8988T (cell line): ENCODE results near the gene HIF3A.
"Not testable (repeated sequence)": the region's sequence is repeated elsewhere in the genome, so short reads cannot be mapped to it uniquely, and the experiment has no call there.

ENCODE experiments used
- DNase-seq: peaks from one replicate; pipeline ENCODE4 v3.0.0; 2011

Gene HIF3A

DNA sequence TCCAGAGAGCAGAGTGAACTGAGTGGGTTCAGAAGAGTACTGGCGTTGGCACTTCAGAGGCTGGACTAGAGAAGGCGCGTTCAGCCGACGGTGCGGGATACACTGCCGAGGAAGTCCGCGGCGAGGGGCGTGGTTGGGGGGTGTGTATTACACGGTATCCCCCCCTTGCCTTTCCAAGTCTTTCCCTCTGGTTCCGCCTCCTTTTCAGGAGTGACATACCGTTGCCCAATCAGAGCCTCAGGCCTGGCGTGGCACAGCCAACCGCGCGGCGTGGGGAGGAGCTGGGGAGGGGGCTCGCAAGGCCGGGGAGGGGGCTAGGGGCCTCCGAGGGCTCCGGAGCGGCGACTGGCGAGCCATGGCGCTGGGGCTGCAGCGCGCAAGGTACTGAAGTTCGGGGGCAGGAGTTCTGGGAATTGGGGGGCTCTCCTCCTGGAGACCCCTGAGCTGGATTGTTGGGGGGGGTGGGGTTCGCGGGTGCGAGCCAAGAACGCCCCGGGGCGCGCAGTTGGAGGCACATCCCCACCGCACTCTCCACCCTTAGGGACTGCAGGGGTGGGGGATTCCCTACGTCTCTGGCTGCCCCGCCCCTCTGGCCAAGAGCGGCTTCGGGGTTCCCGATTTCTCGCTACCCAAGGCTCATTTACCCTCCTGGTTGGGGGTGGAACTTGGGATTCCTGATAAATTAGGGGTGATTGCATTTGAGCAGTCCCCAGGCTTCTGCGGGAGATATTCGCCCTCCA is at the start of gene HIF3A:
HIF3A (plus strand) TSS at position 321 of the 740 bp plus-strand sequence; CDS start at position 356, 35 bp downstream.
- no peak for DNase-seq

DNA sequence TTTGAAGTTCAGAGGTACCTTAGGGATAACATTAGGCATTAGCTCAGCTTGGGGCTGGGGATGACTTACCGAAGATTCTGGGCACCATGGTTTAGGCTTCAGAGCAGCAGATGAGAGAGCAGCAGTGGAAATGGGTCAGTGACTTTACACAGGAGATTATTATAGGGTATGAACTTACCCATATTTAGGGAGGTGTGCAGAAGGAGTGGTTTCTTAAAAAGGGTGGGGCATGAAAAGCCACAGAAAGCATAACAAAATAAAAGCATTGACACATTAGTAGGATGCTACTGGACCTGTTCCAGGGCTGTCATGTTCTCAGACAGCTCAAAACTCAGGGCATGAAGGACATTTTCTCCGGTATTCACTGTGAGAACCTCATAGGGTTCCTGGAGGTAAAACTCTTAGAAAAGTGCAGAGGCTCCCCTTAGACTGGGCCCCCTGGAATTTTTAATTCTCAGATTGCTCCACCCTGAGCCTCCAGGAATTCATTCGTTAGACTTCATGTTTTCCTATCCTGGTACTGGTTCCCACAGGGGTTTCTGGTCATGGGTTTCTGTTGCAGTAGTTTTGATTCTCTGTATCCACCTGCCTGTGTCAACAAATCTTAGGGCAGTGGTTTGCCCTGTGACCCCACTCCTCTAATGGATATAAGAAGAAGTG is 46.6 kb upstream of the HIF3A start:
- no peak for DNase-seq

DNA sequence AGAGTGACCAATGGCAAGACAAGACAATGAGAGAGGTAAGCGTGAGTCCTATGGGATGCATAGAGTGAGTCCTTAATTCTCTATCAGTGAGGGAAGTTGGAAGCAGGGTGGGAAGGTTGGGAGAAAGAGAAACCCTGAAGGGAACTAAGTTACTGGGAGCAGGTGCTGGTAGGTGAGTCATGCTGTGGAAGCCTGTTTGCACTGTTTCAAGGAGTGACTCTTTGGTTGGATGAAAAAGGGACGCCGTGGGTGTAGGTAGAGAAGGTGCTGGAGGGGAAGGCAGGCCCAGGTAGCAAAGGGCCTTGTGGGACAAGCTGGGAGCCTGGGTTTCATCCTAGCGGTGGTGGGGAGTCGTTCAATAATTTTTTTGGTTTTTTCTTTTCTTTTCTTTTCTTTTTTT is 45.4 kb upstream of the HIF3A start:
- no peak for DNase-seq

DNA sequence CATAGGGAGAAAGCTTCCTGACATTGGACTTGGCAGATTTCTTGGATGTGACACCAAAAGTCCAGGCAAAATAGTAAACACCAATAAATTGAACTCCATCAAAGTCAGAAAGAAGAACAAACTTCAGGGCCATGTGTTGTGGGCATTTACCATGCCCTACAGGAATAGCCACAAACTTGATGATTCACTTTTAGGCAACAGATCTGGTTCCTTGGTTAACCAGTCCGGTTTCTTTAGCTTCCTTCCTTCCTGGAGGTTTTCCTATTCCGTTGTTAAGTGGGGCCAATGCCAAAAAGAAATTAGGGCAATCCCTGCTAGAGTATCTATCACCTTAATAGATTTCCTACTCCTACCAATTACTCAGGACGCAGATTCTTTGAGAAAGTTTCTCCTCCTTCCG is 42.1 kb upstream of the HIF3A start:
- no peak for DNase-seq

DNA sequence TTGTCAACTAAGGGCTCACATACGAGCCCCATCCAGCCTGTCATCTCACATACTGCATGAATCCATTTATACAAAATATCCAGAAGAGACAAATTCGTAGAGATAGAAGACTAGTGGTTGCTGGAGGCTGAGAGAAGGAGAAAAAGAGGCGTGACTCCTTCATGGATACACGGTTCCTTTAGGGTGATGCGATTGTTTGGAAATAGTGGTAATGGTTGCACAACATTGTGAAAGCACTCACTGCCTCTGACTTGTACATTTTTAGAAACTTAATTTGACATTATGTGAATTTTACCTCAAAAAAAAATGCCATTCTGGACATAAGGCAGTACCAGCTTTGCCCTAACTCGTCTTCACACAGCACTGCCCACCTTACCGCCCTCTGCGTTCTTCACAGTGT is 40.0 kb upstream of the HIF3A start:
- no peak for DNase-seq

DNA sequence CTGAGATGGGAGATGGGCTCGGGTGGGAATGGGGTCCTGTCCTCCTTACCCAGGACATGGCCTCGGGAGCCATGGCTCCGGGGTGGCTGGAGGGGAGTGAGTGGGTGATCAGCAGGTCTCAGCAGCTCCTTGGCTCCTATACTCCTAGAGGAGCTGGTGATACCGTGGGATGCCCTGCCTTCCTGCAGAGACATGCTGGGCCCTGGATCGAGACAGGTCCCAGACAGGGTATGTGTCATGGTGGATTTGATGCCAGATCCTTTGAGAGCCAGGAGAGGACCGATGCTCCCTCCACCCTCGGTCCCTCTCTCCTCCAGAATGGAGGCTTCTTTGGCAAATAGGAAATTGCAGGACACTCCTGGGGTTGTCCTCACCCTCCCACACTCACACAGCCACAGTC is 35.3 kb upstream of the HIF3A start:
- DNase-seq: not testable (repeated sequence)

DNA sequence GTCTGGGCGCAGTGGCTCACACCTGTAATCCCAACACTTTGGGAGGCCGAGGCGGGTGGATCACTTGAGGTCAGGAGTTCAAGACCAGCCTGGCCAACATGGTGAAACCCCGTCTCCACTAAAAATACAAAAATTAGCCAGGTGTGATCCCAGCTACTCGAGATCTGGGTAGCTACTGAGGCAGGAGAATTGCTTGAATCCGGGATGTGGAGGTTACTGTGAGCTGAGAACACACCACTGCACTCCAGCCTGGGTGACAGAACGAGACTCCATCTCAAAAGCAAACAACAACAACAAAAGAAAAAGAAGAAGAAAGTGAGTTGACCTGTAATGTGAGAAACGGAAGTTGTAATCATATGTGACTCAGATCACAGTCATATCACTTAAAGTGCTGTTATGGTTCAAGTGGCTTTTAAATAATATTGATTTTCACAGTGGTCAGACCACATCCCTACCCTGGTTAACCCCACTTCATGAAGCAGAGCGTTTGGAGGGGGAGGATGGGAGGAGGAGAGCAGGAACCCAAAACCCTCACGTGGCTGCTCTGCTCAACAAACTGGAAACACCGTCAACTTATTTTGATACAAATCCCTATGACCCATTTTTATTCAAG is 34.1 kb upstream of the HIF3A start:
- not testable (repeated sequence) for DNase-seq

DNA sequence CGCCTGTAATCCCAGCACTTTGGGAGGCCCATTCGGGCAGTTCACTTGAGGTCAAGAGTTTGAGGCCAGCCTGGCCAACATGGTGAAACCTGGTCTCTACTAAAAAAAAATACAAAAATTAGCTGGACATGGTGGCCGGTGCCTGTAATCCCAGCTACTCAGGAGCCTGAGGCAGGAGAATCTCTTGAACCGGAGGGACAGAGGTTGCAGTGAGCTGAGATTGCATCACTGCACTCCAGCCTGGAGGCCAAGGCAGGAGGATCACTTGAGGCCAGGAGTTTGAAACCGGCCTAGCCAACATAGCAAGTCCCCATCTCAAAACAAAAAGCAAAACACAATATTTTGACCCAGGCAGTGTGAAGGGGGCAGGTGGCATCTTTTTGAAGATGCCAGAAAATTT is 32.0 kb upstream of the HIF3A start:
- not testable (repeated sequence) for DNase-seq

DNA sequence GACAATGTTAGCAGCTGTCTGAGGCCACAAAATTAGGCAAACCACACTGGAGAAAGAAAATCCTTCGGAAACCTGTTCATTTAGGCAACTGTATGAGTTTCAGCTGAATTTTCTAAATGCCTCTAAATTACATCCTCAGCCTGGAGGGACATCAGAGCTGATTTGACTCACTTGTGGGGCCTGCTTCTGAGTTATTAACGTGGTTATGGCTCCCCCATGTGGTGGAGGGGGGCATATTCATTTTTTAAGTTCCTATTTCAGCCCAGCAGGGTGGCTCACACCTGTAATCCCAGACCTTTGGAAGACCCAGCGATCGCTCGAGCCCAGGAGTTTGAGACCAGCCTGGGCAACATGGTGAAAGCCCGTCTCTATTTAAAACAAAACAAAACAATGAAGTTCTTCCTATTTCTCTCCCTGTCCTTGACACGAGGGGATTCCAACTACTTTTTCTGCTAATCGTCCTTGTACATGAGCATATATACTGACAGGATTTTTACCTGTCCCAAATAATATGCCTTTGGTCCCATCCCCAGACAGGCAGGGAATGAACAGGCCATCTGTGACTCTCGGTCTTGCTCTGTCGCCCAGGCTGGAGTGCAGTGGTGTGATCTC is 31.5 kb upstream of the HIF3A start:
- peak; percentile 29 for DNase-seq

DNA sequence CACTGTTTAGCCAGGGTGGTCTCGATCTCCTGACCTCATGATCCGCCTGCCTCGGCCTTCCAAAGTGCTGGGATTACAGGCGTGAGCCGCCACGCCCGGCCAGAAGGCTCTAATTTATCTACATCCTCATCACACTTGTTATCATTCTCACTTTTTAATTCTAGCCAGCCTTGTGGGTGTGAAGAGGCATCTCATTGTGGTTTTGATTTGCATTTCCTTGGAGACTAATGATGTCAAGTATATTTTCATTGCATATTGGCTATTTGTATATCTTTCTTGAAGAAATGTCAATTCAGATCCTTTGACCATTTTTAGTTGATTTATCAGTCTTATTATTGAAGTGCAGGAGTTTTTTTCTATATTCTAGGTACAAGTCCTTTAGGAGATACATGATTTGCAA is 27.7 kb upstream of the HIF3A start:
- DNase-seq: no peak

DNA sequence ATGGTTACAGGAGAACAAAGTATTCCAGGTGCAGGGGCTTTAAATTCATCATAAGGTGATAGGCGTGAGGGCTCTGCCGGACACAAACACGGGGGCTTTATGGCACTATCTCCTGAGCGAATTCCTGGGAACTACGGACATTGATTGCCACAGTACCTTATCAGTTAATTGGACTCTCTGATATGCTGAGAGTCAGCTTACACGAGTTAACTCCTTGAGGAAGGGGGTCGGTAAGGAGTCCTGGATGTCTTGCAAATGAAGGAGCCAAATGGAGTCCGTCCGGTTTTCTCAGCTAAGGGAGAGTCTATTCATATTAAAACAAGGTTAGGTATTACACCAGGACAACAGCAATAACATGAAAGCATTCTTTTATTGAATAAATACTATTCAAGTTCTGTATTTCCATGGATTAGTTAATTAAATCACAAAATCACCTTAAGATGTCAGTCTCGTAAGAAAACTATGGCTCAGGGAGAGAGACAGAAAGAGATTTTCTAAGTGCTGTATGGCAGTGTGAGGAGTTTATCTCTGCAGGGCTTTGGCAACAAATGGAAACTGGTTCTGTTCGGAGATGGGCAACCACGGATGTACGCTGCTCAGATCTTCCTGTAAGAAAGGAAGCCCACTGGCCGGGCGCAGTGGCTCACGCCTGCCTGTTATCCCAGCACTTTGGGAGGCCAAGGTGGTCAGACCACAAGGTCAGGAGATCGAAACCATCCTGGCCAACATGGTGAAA is 26.2 kb upstream of the HIF3A start:
- no peak for DNase-seq

DNA sequence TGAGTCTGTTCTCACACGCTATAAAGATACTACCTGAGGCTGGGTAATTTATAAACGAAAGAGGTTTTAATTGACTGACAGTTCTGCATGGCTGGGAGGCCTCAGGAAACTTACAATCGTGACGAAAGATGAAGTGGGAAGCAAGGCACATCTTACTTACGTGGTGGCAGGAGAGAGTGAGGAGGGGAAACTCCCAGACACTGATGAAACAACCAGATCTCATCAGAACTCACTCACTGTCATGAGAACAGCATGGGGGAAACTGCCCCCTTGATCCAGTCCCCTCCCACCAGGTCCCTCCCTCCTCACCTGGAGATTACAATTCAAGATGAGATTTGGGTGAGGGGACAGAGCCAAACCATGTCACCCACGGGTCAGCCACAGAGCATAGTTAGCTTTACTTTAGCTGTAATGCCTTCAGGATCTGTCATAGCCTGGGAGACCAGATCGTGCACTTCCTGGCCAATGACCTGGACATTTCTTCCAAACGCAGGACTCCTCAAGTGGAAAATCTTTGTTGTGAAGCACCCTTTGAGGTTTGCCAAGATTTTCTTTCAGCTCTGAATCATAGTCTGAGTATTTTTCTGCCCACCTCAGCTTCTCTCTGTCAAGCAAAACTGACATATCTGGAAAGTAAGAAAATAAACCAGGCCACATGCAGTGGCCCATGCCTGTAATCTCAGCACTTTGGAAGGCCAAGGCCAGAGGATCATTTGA is 25.2 kb upstream of the HIF3A start:
- no peak for DNase-seq

DNA sequence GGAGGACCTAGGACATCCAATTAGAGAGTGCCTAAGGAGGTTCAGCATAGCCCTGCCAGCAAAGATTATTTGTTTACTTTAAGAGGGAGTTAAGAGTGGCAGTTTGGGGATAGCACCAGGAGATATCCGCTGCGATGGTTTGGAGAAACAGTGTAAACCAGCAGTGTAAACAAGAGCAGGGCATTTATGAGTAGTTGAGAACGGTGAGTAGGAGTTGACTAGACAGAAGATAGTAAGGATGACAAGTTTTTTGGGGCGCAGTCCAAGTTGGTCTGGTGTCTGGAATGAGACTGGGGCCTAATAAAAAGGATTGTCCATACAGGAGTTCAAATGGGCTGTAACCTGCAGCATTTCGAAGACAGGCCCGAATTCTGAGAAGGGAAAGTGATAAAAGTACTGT is 22.9 kb upstream of the HIF3A start:
- DNase-seq: not testable (repeated sequence)

DNA sequence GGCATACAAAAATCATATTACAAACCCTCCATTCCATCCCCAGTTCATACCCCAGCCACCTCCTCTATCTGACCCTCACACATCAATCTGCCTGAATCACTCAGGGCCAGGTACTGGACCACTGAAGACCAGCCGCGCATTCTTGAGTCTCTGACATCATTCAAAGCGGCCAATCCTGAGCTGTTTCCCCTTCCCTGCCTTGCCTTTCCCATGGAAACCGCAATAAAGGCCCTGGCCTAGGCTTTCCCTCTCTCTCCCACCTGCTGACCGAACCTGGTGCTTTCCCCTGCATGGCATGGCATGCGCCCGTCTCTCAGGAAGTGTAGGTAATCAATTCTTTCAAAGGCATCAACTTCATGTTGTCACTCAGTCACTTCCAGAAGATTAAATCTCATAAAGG is 17.7 kb upstream of the HIF3A start:
- no peak for DNase-seq

DNA sequence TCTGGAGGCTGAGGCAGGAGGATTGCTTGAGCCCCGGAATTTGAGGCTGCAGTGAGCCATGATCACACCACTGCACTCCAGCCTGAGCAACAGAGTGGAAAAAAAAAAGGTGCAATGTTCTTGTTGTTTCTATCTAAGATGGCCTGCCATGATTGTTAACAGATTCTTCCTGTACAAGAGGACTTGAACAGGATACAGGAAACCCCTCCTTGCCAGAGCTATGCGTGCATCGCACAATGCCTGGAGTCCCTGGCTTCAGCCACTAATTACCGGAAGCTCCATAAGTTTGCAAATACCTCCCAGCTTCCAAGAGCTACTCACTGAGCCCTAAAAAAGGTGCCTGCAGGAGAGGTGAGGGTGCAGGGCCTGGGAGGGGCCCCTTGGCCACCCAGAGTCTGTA is 13.1 kb upstream of the HIF3A start:
- DNase-seq: no peak

DNA sequence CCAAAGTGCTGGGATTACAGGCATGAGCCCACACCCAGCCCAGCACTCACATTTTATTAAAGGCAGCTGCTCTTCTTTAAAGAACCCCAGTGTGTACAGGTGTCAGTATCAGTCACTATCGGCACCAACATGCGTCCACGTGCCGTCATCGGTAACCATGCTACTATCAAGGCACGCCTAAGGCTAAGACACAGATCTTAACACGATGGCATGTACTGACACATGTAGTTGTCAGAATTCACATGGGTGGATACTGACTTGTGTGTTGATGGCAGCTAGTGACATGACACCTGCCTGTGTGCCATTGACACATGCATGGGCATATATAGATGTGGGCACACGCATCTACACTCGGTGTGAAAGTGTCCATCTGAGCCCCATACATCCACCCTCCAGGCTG is 12.2 kb upstream of the HIF3A start:
- no peak for DNase-seq

DNA sequence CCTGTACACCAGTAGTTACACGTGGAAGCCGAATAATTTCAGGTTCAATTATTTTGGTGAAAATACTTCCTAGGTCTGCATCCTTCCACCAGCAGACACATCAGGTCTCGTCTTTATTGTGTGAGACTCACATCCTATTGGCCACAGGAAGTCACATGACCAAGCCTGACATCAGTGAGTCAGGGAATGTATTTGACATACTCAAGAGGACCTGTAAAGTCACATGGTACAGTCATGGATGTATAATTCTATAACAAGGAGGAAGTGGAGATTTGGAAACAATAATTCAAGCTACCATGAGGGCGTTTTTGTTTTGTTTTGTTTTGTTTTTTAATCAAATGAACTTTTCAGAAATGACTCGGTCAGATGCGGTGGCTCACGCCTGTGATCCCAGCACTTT is 9.3 kb upstream of the HIF3A start:
- DNase-seq: no peak

DNA sequence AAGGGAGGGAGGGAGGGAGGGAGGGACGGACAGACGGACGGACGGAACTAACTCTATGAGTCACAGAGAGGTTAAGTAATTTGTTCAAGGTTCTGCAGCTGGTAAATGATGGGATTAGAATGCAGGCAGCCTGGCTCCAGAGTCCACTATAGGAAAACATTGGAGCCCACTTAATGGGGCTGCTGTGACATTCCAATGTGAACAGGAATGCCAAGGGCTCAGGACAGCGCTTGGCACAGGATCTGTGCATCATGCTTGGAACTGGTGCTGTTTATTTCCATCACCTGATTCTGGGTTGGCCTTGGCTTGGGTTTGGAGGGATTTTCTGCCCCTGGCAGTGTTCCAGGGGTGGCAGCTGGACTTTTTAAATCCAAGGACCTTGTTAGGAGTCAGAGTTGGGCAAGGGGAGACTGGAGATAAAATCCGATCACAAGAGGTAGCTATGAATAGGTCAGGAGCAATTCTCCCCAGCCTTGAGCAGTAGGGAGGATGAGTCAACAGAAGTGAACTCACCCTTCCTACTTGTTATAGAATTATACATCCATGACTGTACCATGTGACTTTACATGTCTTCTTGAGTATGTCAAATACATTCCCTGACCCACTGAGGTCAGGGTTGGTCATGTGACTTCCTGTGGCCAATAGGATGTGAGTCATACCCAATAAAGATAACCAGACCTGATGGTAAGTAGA is 7.8 kb upstream of the HIF3A start:
- no peak for DNase-seq

DNA sequence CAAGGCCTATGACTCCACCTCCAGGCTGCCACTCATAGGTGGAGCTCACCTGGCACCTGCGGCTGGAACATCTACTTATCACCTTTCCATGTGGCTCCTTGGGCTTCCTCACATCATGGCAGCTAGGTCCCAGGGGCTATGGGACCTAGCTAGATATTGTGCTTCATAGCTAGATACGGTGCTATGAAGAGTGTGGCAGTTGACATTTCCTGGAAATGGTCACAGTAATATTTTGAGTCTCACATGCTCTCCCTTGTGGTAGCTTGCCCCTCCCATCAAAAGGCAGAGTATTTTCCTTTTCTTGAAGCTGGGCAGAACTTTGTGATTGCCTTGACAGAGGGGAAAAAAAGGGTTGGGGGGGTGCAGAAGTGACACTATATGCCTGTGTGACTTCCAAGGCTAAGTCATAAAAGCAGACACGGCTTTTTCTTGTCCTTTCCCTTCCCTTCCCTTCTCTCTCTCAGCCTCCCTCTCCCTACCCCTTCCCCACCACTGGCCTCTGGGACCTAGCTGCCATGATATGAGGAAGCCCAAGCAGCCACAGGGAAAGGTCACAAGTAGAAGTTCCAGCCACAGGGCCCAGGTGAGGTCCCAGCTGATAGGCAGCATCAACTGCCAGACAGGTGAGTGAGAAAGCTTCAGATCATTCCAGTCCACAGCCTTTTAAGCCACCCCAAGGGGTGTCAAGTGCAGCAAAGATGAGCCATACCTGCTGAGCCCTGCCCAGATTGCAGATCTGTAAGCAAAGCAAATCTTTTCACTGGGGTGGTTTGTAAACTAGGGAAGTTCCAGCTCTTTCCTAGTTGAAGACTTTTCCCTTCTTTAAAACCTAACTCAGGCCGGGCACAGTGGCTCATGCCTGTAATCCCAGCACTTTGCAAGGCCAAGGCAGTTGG is 6.9 kb upstream of the HIF3A start:
- DNase-seq: no peak

DNA sequence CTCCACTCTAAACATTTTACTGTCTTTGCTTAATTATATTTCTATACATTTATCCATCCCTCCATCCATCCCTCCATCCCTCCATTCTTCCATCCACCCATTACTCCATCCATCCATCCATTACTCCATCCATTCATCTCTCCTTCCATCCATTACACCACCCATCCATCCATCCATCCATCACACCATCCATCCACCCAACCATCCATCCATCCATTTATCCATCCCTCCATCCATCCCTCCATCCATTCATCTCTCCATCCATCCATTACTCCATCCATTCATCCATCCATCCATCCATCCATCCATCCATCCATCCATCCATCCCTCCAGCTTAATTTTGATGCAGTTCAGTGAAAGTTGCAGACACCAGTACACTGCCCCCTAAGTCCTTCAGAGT is 5.0 kb upstream of the HIF3A start:
- no peak for DNase-seq

DNA sequence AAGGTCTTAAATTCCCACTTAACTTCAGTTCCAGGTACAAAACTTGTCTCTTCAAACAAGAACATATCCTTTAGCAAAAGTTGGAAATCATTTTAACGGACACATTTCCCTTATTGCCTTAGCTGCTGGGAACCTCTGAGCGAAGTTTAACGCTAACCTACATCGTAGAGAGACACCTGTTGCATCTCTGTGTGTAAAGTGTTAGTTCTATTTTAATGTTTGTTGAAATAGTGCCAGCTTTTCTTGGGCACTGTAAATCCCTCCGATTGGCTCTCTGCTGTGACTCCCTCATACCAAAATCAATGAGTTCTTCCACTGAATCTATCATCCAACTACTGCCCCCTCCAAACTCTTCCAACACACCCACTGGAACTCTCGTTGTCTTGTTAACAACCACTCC is 2.3 kb upstream of the HIF3A start:
- DNase-seq: no peak
